Natural killer cell (primary cell): ENCODE data around the gene BICRA. TPM values are rescaled to one million over a fixed set of nuclear protein-coding genes. Genes with fewer than 3 reads are reported as not detected.
"Not testable (repeated sequence)": the region's sequence is repeated elsewhere in the genome, so short reads cannot be mapped to it uniquely, and the experiment has no call there.

Source experiments
- ATAC-seq, 3 donors: fragments of 150-1000 bp in 2 of 3; fragments of 200-7000 bp in 1 of 3; cut with Tn5 transposase; 1 replicate in 1 of 3; 2 replicates in 2 of 3; pipeline ENCODE4 v1.10.0; 2021; ENCODE audit warnings: mild to moderate bottlenecking in 2 of 3, moderate library complexity in 2 of 3
- DNase-seq, 2 donors: peaks; one replicate each; pipeline versions ENCODE4 v3.0.0 to v3.0.0-alpha.2; 2013 to 2021; ENCODE audit warnings: mixed read lengths in 1 of 2
- H3K27ac ChIP-seq: one replicate; pipeline ENCODE4 v1.5.1; 2013; ENCODE audit warnings: mild to moderate bottlenecking, low read length
- H3K27me3 ChIP-seq: one replicate; pipeline ENCODE4 v1.6.1; 2013; ENCODE audit warnings: low read length; ENCODE audit not compliant: control insufficient read depth, insufficient read depth
- H3K36me3 ChIP-seq: one replicate; pipeline ENCODE4 v1.6.1; 2013; ENCODE audit warnings: low read length; ENCODE audit not compliant: control insufficient read depth, insufficient read depth
- H3K4me1 ChIP-seq: one replicate; pipeline ENCODE4 v1.6.1; 2013; ENCODE audit warnings: low read length; ENCODE audit not compliant: control insufficient read depth, insufficient read depth
- H3K4me3 ChIP-seq: one replicate; pipeline ENCODE4 v1.5.1; 2013; ENCODE audit warnings: low read length
- H3K9me3 ChIP-seq: one replicate; pipeline ENCODE4 v1.6.1; 2013; ENCODE audit warnings: low read length; ENCODE audit not compliant: control insufficient read depth, insufficient read depth
- H3K27ac Mint-ChIP-seq, 2 donors: one replicate each; pipeline ENCODE4 v1.8.0; 2022; ENCODE audit warnings: mild to moderate bottlenecking in 2 of 2, mixed read lengths in 2 of 2, moderate library complexity in 1 of 2
- H3K27me3 Mint-ChIP-seq, 2 donors: one replicate each; pipeline ENCODE4 v1.8.0; 2022; ENCODE audit warnings: low read depth in 2 of 2, mixed read lengths in 2 of 2
- H3K36me3 Mint-ChIP-seq: one replicate; pipeline ENCODE4 v1.8.0; 2022; ENCODE audit warnings: mixed read lengths
- H3K4me1 Mint-ChIP-seq, 2 donors: one replicate each; pipeline ENCODE4 v1.8.0; 2022; ENCODE audit warnings: mixed read lengths in 2 of 2
- H3K4me3 Mint-ChIP-seq: one replicate; pipeline ENCODE4 v1.8.0; 2022; ENCODE audit warnings: mild to moderate bottlenecking, moderate library complexity, mixed read lengths
- H3K9me3 Mint-ChIP-seq, 2 donors: one replicate each; pipeline ENCODE4 v1.8.0; 2022; ENCODE audit warnings: mixed read lengths in 2 of 2
- WGBS: methylation state at CpG from one replicate; pipeline ENCODE4 v1.1.7; 2013; ENCODE audit warnings: missing lambda C conversion rate; ENCODE audit not compliant: insufficient coverage; 5-methylcytosine and 5-hydroxymethylcytosine counted together
- intact Hi-C: fragments of 100-400 bp; cut with micrococcal nuclease; formaldehyde crosslinking; loops from one replicate; pipeline ENCODE4 v1.14.2; 2022
- total RNA-seq, 4 donors: library from RNA; stranded (reverse); fragments of 120-200 nt in 1 of 4; gene quantifications; one replicate each; pipeline versions ENCODE4 v1.2.3 to v1.2.4, GENCODE V29; 2013 to 2022
- TF ChIP-seq, protein P1 (sequence below): fragments of 200-600 bp; IDR thresholded peaks from one replicate; pipeline ENCODE4 v1.8.0; 2022; ENCODE audit warnings: antibody characterized with exemption

The BICRA gene
- total RNA-seq, 3 donors from 2014 or later (not counting 1 experiment from before 2014, with no cell fraction given): 31.9 to 37.4 (median 34.1) TPM

DNA sequence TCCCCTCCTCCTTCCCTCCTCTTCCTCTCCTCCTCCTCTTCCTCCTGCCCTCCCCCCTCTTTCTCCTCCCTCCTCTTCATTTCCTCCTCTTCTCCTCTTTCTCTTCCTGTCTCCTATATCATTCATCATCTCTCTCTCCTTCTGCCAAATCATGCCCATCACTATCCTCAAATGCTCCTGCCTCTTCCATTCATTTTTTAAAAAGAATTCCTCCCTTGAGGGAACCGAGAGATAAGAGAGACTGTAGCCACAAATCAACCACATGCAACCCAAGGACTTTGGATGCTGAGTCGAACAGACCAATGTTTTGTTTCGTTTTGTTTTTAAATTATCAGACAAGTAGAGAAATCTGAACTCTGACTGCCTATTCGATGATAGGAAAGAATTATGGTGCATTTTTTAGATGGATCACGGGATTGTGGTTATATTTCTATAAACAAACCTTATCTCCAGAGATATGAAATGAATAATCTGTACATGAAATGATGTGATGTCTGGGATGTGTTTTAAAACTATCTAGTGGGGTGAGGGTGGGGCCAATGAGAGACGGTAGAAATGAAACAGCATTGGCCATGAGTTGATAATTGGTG is 26.5 kb upstream of the BICRA start:
- no peak overlapping the region for H3K4me3 Mint-ChIP-seq
- peaks cover 6 to 19% of the 10 kb centered on the region in 2 donors for H3K27me3 Mint-ChIP-seq
- no peaks in the 10 kb centered on the region for H3K36me3 Mint-ChIP-seq
- DNase-seq: peak in 1 of 2 donors; percentile 32
- Histone ChIP-seq H3K9me3 (peaks cover 7% of the 10 kb centered on the region), H3K27me3 (peaks cover 3% of the 10 kb centered on the region), H3K4me1 (peaks cover 14% of the 10 kb centered on the region), H3K4me3 (no peak overlapping the region), H3K36me3 (no peaks in the 10 kb centered on the region), H3K27ac (no peak overlapping the region)
- TF ChIP-seq, protein P1, sequence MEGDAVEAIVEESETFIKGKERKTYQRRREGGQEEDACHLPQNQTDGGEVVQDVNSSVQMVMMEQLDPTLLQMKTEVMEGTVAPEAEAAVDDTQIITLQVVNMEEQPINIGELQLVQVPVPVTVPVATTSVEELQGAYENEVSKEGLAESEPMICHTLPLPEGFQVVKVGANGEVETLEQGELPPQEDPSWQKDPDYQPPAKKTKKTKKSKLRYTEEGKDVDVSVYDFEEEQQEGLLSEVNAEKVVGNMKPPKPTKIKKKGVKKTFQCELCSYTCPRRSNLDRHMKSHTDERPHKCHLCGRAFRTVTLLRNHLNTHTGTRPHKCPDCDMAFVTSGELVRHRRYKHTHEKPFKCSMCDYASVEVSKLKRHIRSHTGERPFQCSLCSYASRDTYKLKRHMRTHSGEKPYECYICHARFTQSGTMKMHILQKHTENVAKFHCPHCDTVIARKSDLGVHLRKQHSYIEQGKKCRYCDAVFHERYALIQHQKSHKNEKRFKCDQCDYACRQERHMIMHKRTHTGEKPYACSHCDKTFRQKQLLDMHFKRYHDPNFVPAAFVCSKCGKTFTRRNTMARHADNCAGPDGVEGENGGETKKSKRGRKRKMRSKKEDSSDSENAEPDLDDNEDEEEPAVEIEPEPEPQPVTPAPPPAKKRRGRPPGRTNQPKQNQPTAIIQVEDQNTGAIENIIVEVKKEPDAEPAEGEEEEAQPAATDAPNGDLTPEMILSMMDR: no peak
- H3K27ac Mint-ChIP-seq: peak overlapping the region in 1 of 2 donors; percentile 4
- 42% methylated on average over 2 of the region's 6 CpGs for WGBS
- intact Hi-C loops: no loop called here
- H3K4me1 Mint-ChIP-seq: peaks cover 5 to 10% of the 10 kb centered on the region in 2 donors
- no peak for ATAC-seq
- no peaks in the 10 kb centered on the region for H3K9me3 Mint-ChIP-seq

DNA sequence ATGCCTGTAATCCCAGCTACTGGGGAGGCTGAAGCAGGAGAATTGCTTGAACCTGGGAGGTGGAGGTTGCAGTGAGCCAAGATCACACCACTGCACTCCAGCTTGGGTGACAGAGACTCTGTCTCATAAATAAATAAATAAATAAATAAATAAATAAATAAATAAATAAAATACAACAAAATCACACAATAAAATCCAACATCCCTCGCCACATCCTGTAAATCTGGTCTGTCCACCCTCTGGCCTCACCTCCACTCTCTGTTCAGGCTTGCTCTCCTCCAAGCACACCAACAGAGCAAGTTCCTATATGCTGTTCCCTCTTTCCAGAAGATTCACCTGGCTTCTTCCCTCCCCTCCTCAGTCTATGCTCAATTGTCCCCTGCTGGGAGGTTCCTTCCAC is 25.8 kb upstream of the BICRA start:
- intact Hi-C loops, H3K27ac ChIP-seq, H3K4me1 Mint-ChIP-seq, DNase-seq, H3K4me3 Mint-ChIP-seq, H3K27ac Mint-ChIP-seq, H3K36me3 ChIP-seq, ATAC-seq, H3K4me1 ChIP-seq, H3K9me3 ChIP-seq, H3K36me3 Mint-ChIP-seq, H3K9me3 Mint-ChIP-seq, H3K27me3 ChIP-seq, H3K4me3 ChIP-seq: not testable (repeated sequence)
- WGBS: 88% methylated on average over 1 of the region's 1 CpG
- peaks cover 6 to 19% of the 10 kb centered on the region in 2 donors for H3K27me3 Mint-ChIP-seq

DNA sequence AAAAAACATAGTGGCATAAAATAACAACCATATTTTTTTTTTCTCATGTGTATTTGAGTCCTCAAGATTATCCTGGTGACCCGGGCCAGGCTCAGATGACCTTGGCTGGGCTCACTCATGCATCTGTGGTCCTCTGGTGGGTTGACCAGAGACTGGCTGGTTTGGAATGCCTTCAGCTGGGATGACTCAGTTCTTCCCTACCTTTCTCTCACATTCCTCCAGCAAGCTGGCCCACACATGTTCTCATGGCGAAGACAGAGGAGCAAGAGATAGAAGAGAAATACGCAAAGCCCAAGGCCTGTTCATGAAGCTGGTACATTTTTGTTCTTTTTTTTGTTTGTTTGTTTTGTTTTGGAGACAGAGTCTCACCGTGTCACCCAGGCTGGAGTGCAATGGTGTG is 21.6 kb upstream of the BICRA start:
- peaks cover 7% of the 10 kb centered on the region for H3K9me3 ChIP-seq
- no peaks in the 10 kb centered on the region for H3K36me3 ChIP-seq
- Mint-ChIP-seq H3K4me1 (peaks cover 0 to 3% of the 10 kb centered on the region in 2 donors), H3K27me3 (peaks cover 6 to 14% of the 10 kb centered on the region in 2 donors), H3K9me3 (no peaks in the 10 kb centered on the region), H3K27ac (no peak overlapping the region), H3K36me3 (no peaks in the 10 kb centered on the region), H3K4me3 (no peak overlapping the region)
- DNase-seq: no peak
- 88% methylated on average over 4 of the region's 4 CpGs for WGBS
- intact Hi-C loops: no loop called here
- ATAC-seq: no peak
- TF ChIP-seq, protein P1: no peak
- no peak overlapping the region for H3K27ac ChIP-seq
- no peak overlapping the region for H3K4me3 ChIP-seq
- peaks cover 3% of the 10 kb centered on the region for H3K27me3 ChIP-seq
- no peaks in the 10 kb centered on the region for H3K4me1 ChIP-seq

DNA sequence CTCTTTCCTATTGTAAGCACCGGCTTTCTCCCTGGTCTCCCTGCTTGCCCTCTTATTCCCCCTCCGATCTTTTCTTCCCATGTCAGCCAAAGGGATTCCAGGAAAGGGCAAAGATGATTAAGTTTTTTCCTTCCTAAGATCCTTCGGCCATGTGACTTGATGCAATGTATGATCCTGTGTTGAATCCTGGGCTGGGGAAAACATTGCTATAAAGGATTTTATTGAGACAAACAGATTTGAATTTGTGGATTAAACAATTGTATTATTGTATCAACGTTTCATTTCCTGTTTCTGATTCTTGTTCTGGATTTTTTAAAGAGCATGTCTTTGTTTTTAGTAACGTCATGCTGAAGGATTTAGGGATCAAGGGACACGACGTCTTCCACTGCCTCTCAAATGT is 19.1 kb upstream of the BICRA start:
- Histone ChIP-seq H3K9me3 (peaks cover 7% of the 10 kb centered on the region), H3K36me3 (no peaks in the 10 kb centered on the region), H3K27ac (no peak overlapping the region), H3K4me1 (peaks cover 3% of the 10 kb centered on the region), H3K4me3 (no peak overlapping the region), H3K27me3 (peaks cover 3% of the 10 kb centered on the region)
- Mint-ChIP-seq H3K9me3 (no peaks in the 10 kb centered on the region), H3K4me1 (no peaks in the 10 kb centered on the region), H3K36me3 (no peaks in the 10 kb centered on the region), H3K4me3 (no peak overlapping the region), H3K27me3 (peaks cover 0 to 8% of the 10 kb centered on the region in 2 donors), H3K27ac (no peak overlapping the region)
- WGBS: 73% methylated on average over 7 of the region's 7 CpGs
- DNase-seq: no peak
- no peak for ATAC-seq
- intact Hi-C loops: no loop called here
- TF ChIP-seq, protein P1: no peak
